ENCODE measurements around the gene DIPK1B. TPM values are rescaled to one million over a fixed set of nuclear protein-coding genes. Genes with fewer than 3 reads are reported as not detected.

DIPK1B gene
- total RNA-seq, 1 experiment from 2014 or later, result 4.0 TPM

DNA sequence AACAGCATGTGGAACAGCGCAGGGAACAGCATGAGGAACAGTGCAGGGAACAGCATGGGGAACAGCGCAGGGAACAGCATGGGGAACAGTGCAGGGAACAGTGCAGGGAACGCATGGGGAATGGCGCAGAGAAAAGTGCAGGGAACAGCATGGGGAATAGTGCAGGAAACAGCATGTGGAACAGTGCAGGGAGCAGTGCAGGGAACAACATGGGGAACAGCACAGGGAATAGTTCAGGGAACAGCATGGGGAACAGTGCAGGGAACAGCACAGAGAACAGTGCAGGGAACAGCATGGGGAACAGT is 43.7 kb downstream of the DIPK1B start:
- H3K36me3 Mint-ChIP-seq (ENCODE audit: insufficient read depth, unreplicated experiment), result no peaks in the 10 kb centered on the region
- H3K27ac Mint-ChIP-seq (ENCODE audit: unreplicated experiment), result no peak overlapping the region
- no peak for DNase-seq
- TF ChIP-seq, protein P1, sequence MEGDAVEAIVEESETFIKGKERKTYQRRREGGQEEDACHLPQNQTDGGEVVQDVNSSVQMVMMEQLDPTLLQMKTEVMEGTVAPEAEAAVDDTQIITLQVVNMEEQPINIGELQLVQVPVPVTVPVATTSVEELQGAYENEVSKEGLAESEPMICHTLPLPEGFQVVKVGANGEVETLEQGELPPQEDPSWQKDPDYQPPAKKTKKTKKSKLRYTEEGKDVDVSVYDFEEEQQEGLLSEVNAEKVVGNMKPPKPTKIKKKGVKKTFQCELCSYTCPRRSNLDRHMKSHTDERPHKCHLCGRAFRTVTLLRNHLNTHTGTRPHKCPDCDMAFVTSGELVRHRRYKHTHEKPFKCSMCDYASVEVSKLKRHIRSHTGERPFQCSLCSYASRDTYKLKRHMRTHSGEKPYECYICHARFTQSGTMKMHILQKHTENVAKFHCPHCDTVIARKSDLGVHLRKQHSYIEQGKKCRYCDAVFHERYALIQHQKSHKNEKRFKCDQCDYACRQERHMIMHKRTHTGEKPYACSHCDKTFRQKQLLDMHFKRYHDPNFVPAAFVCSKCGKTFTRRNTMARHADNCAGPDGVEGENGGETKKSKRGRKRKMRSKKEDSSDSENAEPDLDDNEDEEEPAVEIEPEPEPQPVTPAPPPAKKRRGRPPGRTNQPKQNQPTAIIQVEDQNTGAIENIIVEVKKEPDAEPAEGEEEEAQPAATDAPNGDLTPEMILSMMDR (IDR thresholded peaks at IDR 0.05; ENCODE audit: unreplicated experiment), result no peak
- H3K4me1 Mint-ChIP-seq (ENCODE audit: low read depth, unreplicated experiment), result no peaks in the 10 kb centered on the region
- CTCF ChIA-PET, result no interaction called here
- H3K4me3 Mint-ChIP-seq (ENCODE audit: low read depth, unreplicated experiment), result no peak overlapping the region
- H3K27me3 Mint-ChIP-seq (ENCODE audit: unreplicated experiment), result peaks cover 39% of the 10 kb centered on the region
- peaks cover 4% of the 10 kb centered on the region for H3K9me3 Mint-ChIP-seq (ENCODE audit: low read depth, unreplicated experiment)
- no TSS peak for BruUV-seq (replicated peaks)
- intact Hi-C loops (cut with micrococcal nuclease; ENCODE audit: unreplicated experiment), result no loop called here

DNA sequence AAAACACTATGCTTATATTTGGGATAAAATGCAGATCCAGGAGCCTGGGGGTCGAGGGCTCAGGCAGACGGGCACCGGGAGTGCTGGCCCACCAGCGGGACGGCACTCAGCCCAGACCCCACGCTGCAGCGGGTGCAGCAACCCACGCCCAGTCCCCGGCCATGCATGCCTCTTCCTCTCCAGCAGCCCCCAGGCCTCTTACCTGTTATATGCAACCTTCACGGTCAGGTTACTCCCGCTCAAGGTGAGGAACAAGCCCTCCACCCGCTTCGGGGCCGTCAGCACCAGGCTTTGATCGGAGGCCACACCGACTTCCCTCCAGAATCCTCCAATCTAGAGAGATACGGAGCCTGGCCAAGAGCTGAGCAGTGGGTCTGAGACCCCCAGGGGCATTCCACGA is 44.5 kb downstream of the DIPK1B start:
- TF ChIP-seq, protein P1 (IDR thresholded peaks at IDR 0.05; ENCODE audit: unreplicated experiment), result no peak
- no peaks in the 10 kb centered on the region for H3K4me1 Mint-ChIP-seq (ENCODE audit: low read depth, unreplicated experiment)
- CTCF ChIA-PET, result no interaction called here
- intact Hi-C loops (cut with micrococcal nuclease; ENCODE audit: unreplicated experiment), result no loop called here
- H3K4me3 Mint-ChIP-seq (ENCODE audit: low read depth, unreplicated experiment), result no peak overlapping the region
- peaks cover 36% of the 10 kb centered on the region for H3K27me3 Mint-ChIP-seq (ENCODE audit: unreplicated experiment)
- peaks cover 4% of the 10 kb centered on the region for H3K9me3 Mint-ChIP-seq (ENCODE audit: low read depth, unreplicated experiment)
- no peaks in the 10 kb centered on the region for H3K36me3 Mint-ChIP-seq (ENCODE audit: insufficient read depth, unreplicated experiment)
- H3K27ac Mint-ChIP-seq (ENCODE audit: unreplicated experiment), result no peak overlapping the region
- no peak for DNase-seq
- BruUV-seq (replicated peaks), result no TSS peak

DNA sequence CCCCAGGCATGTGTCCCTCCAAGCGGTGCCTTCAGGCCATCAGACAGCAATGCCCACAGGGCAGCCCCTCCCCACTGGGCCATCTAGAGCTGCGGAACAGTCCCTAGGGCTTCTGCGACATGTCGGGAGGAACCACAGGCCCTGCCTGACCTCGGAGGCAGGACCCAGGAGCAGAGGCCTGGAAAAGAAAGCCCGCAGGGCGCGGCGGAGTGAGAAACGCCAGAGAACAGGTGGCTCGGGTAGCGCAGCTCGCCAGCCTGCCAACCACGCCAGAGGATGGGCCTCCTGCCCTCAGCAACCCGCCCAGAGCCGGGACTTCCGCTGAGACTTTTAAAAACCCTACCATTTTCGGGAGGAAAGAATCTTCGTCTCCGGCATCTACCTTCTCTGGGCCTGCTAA is 45.0 kb downstream of the DIPK1B start:
- H3K4me1 Mint-ChIP-seq (ENCODE audit: low read depth, unreplicated experiment), result no peaks in the 10 kb centered on the region
- no peaks in the 10 kb centered on the region for H3K36me3 Mint-ChIP-seq (ENCODE audit: insufficient read depth, unreplicated experiment)
- CTCF ChIA-PET, result no interaction called here
- peaks cover 31% of the 10 kb centered on the region for H3K27me3 Mint-ChIP-seq (ENCODE audit: unreplicated experiment)
- TF ChIP-seq, protein P1 (IDR thresholded peaks at IDR 0.05; ENCODE audit: unreplicated experiment), result no peak
- intact Hi-C loops (cut with micrococcal nuclease; ENCODE audit: unreplicated experiment), result no loop called here
- no TSS peak for BruUV-seq (replicated peaks)
- no peak overlapping the region for H3K4me3 Mint-ChIP-seq (ENCODE audit: low read depth, unreplicated experiment)
- no peak for DNase-seq
- H3K27ac Mint-ChIP-seq (ENCODE audit: unreplicated experiment), result no peak overlapping the region
- peaks cover 4% of the 10 kb centered on the region for H3K9me3 Mint-ChIP-seq (ENCODE audit: low read depth, unreplicated experiment)

DNA sequence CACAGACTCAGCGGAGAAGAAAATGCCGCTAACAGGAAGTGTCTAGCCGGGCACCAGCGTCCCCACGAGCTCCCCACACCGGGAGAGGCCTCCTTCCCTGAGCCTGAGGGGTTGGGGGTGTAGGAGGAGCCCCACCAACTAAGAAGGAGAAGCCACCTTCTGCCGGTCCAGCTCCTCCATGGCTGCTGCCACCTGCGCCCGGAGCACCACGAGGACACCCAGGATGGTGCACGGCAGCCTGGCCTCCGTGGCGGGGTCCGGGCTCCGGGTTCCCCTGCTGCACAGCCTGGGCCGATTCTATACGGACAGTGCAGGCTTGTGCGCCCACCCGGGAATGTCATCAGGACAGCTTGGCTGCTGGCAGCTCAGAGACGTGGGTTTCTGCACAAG is 45.4 kb downstream of the DIPK1B start:
- Mint-ChIP-seq H3K4me1 (ENCODE audit: low read depth, unreplicated experiment) (no peaks in the 10 kb centered on the region), H3K27ac (ENCODE audit: unreplicated experiment) (no peak overlapping the region), H3K36me3 (ENCODE audit: insufficient read depth, unreplicated experiment) (no peaks in the 10 kb centered on the region), H3K4me3 (ENCODE audit: low read depth, unreplicated experiment) (no peak overlapping the region), H3K9me3 (ENCODE audit: low read depth, unreplicated experiment) (peaks cover under 1% of the 10 kb centered on the region), H3K27me3 (ENCODE audit: unreplicated experiment) (peaks cover 27% of the 10 kb centered on the region)
- TF ChIP-seq, protein P1 (IDR thresholded peaks at IDR 0.05; ENCODE audit: unreplicated experiment), result no peak
- intact Hi-C loops (cut with micrococcal nuclease; ENCODE audit: unreplicated experiment), result no loop called here
- DNase-seq, result no peak
- CTCF ChIA-PET, result no interaction called here
- BruUV-seq (replicated peaks), result no TSS peak

DNA sequence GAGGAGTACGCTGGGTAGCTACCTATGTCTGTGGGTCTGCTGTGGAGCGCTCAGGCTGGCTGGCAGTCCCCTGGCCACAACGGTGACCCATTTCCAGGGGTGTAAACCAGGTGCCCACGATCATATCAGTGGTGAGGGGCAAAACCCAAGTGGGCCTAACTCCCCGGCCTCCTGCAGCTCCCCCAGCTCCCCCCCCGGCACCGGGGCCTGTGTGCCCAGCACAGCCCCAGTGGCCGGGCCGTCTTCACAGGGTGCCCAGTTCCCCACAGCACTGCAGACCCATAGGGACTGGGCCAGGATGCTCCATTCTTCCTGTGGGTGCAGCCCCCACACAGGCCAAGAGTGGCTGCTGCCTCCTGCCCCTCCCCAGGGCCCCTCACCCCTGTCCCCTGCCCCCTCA is 46.6 kb downstream of the DIPK1B start:
- BruUV-seq (replicated peaks), result no TSS peak
- intact Hi-C loops (cut with micrococcal nuclease; ENCODE audit: unreplicated experiment), result no loop called here
- Mint-ChIP-seq H3K27ac (ENCODE audit: unreplicated experiment) (no peak overlapping the region), H3K4me1 (ENCODE audit: low read depth, unreplicated experiment) (no peaks in the 10 kb centered on the region), H3K9me3 (ENCODE audit: low read depth, unreplicated experiment) (no peaks in the 10 kb centered on the region), H3K4me3 (ENCODE audit: low read depth, unreplicated experiment) (no peak overlapping the region), H3K36me3 (ENCODE audit: insufficient read depth, unreplicated experiment) (no peaks in the 10 kb centered on the region), H3K27me3 (ENCODE audit: unreplicated experiment) (peaks cover 23% of the 10 kb centered on the region)
- TF ChIP-seq, protein P1 (IDR thresholded peaks at IDR 0.05; ENCODE audit: unreplicated experiment), result no peak
- CTCF ChIA-PET, result no interaction called here
- no peak for DNase-seq
